ENCODE data around the gene LMBR1. TPM values are rescaled to one million over a fixed set of nuclear protein-coding genes. Genes with fewer than 3 reads are reported as not detected.

LMBR1 gene
- polyA plus RNA-seq, 1 donor from 2014 or later: 68.9 TPM

DNA sequence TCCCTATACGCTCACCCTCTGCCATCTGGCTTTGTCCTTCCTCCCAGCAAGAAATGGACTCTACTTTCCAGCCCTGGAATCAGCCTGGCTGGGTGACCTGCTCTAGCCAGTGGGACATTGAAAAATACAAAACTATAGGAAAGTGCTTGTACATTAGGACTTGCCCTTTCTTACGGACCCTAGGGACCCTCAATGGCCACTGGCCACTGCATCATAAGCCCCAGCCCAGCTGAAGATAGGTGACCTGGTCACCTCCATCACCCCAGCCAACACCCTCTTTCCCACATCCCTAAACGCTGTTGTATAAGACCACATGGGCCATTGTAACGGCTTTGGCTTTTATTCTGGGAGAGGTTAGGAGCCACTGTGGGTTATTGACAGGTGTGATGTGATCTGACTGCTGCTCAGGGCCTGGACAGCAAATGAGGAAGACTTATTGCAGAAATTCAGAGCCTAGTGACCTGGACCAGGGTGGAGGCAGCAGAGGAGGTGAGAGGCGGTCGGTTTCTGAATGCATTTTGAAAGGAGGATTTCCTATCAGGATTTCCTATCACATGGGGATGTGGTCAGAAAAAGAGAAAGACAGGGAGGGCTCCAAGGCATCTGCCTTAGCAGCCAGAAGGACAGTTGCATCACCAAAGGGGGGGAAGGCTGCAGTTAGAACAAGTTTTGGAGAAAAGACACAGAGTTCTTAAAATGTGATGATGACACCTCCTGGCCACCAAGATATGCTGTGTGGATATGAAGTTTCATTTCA, 2.2 kb upstream of the LMBR1 start:
- H3F3A ChIP-seq (ENCODE audit: insufficient read depth, low read length, poor library complexity, severe bottlenecking): no peaks in the 10 kb centered on the region
- no peaks in the 10 kb centered on the region for H4K20me1 ChIP-seq (ENCODE audit: insufficient read depth)
- peaks cover 14% of the 10 kb centered on the region for H3K79me2 ChIP-seq (replicated peaks; ENCODE audit: insufficient read depth, low read length)
- H3K36me3 ChIP-seq (ENCODE audit: insufficient read depth, low read length): no peaks in the 10 kb centered on the region
- no peak overlapping the region for H3K9ac ChIP-seq (ENCODE audit: low read length)
- H3K27me3 ChIP-seq (ENCODE audit: insufficient read depth, low read depth, low read length): no peaks in the 10 kb centered on the region
- H3K4me2 ChIP-seq (ENCODE audit: low read length): no peak overlapping the region
- TF ChIP-seq POLR2AphosphoS5 (IDR thresholded peaks at IDR 0.05) (no peak), MXI1 (conservative IDR thresholded peaks at IDR 0.05; ENCODE audit: poor library complexity, severe bottlenecking) (no peak), RAD21 (conservative IDR thresholded peaks at IDR 0.05) (no peak), EP300 (conservative IDR thresholded peaks at IDR 0.05; ENCODE audit: poor library complexity, severe bottlenecking) (no peak), TAF1 (IDR thresholded peaks at IDR 0.05; ENCODE audit: low read depth) (no peak), SMC3 (conservative IDR thresholded peaks at IDR 0.05; ENCODE audit: poor library complexity) (no peak), EZH2 (IDR thresholded peaks at IDR 0.05; ENCODE audit: borderline replicate concordance, insufficient read depth, low read length, poor library complexity, severe bottlenecking) (no peak)
- TF ChIP-seq, protein P1, sequence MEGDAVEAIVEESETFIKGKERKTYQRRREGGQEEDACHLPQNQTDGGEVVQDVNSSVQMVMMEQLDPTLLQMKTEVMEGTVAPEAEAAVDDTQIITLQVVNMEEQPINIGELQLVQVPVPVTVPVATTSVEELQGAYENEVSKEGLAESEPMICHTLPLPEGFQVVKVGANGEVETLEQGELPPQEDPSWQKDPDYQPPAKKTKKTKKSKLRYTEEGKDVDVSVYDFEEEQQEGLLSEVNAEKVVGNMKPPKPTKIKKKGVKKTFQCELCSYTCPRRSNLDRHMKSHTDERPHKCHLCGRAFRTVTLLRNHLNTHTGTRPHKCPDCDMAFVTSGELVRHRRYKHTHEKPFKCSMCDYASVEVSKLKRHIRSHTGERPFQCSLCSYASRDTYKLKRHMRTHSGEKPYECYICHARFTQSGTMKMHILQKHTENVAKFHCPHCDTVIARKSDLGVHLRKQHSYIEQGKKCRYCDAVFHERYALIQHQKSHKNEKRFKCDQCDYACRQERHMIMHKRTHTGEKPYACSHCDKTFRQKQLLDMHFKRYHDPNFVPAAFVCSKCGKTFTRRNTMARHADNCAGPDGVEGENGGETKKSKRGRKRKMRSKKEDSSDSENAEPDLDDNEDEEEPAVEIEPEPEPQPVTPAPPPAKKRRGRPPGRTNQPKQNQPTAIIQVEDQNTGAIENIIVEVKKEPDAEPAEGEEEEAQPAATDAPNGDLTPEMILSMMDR (IDR thresholded peaks at IDR 0.05; ENCODE audit: poor library complexity, severe bottlenecking): no peak
- TF ChIP-seq, protein P2, sequence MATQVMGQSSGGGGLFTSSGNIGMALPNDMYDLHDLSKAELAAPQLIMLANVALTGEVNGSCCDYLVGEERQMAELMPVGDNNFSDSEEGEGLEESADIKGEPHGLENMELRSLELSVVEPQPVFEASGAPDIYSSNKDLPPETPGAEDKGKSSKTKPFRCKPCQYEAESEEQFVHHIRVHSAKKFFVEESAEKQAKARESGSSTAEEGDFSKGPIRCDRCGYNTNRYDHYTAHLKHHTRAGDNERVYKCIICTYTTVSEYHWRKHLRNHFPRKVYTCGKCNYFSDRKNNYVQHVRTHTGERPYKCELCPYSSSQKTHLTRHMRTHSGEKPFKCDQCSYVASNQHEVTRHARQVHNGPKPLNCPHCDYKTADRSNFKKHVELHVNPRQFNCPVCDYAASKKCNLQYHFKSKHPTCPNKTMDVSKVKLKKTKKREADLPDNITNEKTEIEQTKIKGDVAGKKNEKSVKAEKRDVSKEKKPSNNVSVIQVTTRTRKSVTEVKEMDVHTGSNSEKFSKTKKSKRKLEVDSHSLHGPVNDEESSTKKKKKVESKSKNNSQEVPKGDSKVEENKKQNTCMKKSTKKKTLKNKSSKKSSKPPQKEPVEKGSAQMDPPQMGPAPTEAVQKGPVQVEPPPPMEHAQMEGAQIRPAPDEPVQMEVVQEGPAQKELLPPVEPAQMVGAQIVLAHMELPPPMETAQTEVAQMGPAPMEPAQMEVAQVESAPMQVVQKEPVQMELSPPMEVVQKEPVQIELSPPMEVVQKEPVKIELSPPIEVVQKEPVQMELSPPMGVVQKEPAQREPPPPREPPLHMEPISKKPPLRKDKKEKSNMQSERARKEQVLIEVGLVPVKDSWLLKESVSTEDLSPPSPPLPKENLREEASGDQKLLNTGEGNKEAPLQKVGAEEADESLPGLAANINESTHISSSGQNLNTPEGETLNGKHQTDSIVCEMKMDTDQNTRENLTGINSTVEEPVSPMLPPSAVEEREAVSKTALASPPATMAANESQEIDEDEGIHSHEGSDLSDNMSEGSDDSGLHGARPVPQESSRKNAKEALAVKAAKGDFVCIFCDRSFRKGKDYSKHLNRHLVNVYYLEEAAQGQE (IDR thresholded peaks at IDR 0.05; ENCODE audit: borderline replicate concordance): no peak
- H3K9me3 ChIP-seq (ENCODE audit: low read length): no peaks in the 10 kb centered on the region
- H2AFZ ChIP-seq (ENCODE audit: low read depth, low read length): no peak overlapping the region
- H3K9me2 ChIP-seq (ENCODE audit: insufficient read depth, low read length): no peaks in the 10 kb centered on the region
- no peak overlapping the region for H3K4me3 ChIP-seq (ENCODE audit: low read length)
- H3K27ac ChIP-seq (ENCODE audit: low read length): no peak overlapping the region

DNA sequence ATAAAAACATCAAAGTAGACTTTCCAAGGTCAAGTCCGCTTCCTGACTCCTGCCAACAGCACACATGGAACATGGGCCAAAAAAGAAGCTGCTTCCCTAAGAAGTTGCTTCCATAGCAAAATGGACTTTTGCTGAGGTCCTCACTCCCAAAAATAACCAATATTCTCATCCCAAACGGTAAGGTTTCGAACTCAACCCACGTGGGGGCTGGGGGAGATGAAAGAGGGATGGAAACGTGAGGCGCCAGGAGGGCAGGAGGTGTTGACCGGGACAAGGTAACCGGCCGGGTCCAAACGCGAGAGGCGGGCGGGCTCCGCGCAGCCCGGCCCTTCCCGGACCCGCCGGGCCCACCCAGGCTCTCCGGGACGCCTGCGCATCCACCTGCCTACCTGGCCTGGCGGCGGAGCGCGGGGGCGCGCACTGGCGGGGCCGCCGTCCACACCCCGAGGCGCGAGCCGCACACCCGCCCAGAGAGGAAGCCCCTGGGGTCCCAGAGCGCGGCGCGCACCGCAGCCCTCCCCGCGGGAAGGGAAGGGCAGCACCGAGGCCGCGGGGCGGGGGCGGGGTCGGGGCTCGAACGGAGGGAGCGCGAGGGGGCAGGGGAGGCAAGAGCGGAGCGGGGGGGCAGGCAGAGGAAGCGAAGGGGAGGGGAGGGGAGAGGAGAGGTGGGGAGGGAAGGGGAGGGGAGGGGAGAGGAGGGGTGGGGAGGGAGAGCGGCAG, 742 bp downstream of the LMBR1 start:
- no peaks in the 10 kb centered on the region for H3K36me3 ChIP-seq (ENCODE audit: insufficient read depth, low read length)
- H3K9ac ChIP-seq (ENCODE audit: low read length): peak overlapping the region; percentile 80
- no peaks in the 10 kb centered on the region for H3K27me3 ChIP-seq (ENCODE audit: insufficient read depth, low read depth, low read length)
- no peaks in the 10 kb centered on the region for H3K9me3 ChIP-seq (ENCODE audit: low read length)
- no peak overlapping the region for H2AFZ ChIP-seq (ENCODE audit: low read depth, low read length)
- H4K20me1 ChIP-seq (ENCODE audit: insufficient read depth): no peaks in the 10 kb centered on the region
- peak overlapping the region; percentile 53 for H3K27ac ChIP-seq (ENCODE audit: low read length)
- H3F3A ChIP-seq (ENCODE audit: insufficient read depth, low read length, poor library complexity, severe bottlenecking): no peaks in the 10 kb centered on the region
- TF ChIP-seq RAD21 (conservative IDR thresholded peaks at IDR 0.05): no peak
- peak; percentile 63 for TF ChIP-seq MXI1 (conservative IDR thresholded peaks at IDR 0.05; ENCODE audit: poor library complexity, severe bottlenecking)
- peak overlapping the region; percentile 74 for H3K4me3 ChIP-seq (ENCODE audit: low read length)
- peaks cover 30% of the 10 kb centered on the region for H3K79me2 ChIP-seq (replicated peaks; ENCODE audit: insufficient read depth, low read length)
- H3K9me2 ChIP-seq (ENCODE audit: insufficient read depth, low read length): no peaks in the 10 kb centered on the region
- H3K4me2 ChIP-seq (ENCODE audit: low read length): peak overlapping the region; percentile 56
